Fibroblast of lung (primary cell): ENCODE results near the gene WHAMM. TPM values are rescaled to one million over a fixed set of nuclear protein-coding genes. Genes with fewer than 3 reads are reported as not detected.

Experiments used
- DNase-seq, 2 donors: peaks; one replicate each; pipeline versions ENCODE4 v3.0.0 to v3.0.0-alpha.2; 2010; ENCODE audit warnings: low read depth in 2 of 2
- H2AFZ ChIP-seq: 2 replicates; pipeline ENCODE4 v1.5.1; 2012; ENCODE audit warnings: low read length, control low read depth, inconsistent platforms
- H3K27ac ChIP-seq: 2 replicates; pipeline ENCODE4 v1.5.1; 2011; ENCODE audit warnings: low read length, control low read depth; ENCODE audit not compliant: insufficient read depth
- H3K27me3 ChIP-seq: 2 replicates; pipeline ENCODE4 v1.5.1; 2011; ENCODE audit warnings: mild to moderate bottlenecking, low read length; ENCODE audit not compliant: control insufficient read depth, insufficient read depth
- H3K36me3 ChIP-seq: 2 replicates; pipeline ENCODE4 v1.5.1; 2011; ENCODE audit warnings: low read length; ENCODE audit not compliant: control insufficient read depth, insufficient read depth
- H3K4me1 ChIP-seq: 2 replicates; pipeline ENCODE4 v1.5.1; 2011; ENCODE audit warnings: low read length; ENCODE audit not compliant: control insufficient read depth, insufficient read depth; ENCODE audit errors: extremely low read depth
- H3K4me2 ChIP-seq: 2 replicates; pipeline ENCODE4 v1.5.1; 2011; ENCODE audit warnings: low read length, control low read depth; ENCODE audit not compliant: insufficient read depth; ENCODE audit errors: extremely low read depth
- H3K4me3 ChIP-seq, 4 experiments: fragments of 200-600 bp in 1 of 4; sonication (generic) in 1 of 4; replicated peaks in 1 of 4; 2 replicates each; pipeline ENCODE4 v1.5.1; 2011 to 2016; ENCODE audit warnings: low read length in 4 of 4, low read depth in 3 of 4, mild to moderate bottlenecking in 3 of 4, control low read depth in 2 of 4, inconsistent platforms in 1 of 4, mixed read lengths in 1 of 4; ENCODE audit not compliant: insufficient read depth in 1 of 4; ENCODE audit errors: control extremely low read depth in 1 of 4
- H3K79me2 ChIP-seq: 2 replicates; pipeline ENCODE4 v1.5.1; 2012; ENCODE audit warnings: mild to moderate bottlenecking, low read length, inconsistent platforms; ENCODE audit not compliant: control insufficient read depth, insufficient read depth
- H3K9ac ChIP-seq: 2 replicates; pipeline ENCODE4 v1.5.1; 2011; ENCODE audit warnings: mild to moderate bottlenecking, low read length, control low read depth; ENCODE audit not compliant: insufficient read depth
- H3K9me3 ChIP-seq: 2 replicates; pipeline ENCODE4 v1.5.1; 2012; ENCODE audit warnings: low read depth, low read length; ENCODE audit not compliant: control insufficient read depth, insufficient read depth
- H4K20me1 ChIP-seq: 2 replicates; pipeline ENCODE4 v1.5.1; 2011; ENCODE audit warnings: low read length; ENCODE audit not compliant: control insufficient read depth, insufficient read depth; ENCODE audit errors: extremely low read depth
- CTCF ChIP-seq, 2 donors: IDR thresholded peaks in 1 of 2; conservative IDR thresholded peaks in 1 of 2; 1 replicate in 1 of 2; 2 replicates in 1 of 2; pipeline ENCODE4 v1.5.1; 2011 to 2012; ENCODE audit warnings: low read length in 2 of 2, control low read depth in 1 of 2, inconsistent platforms in 1 of 2, low read depth in 1 of 2, mild to moderate bottlenecking in 1 of 2
- EZH2 ChIP-seq: IDR thresholded peaks from 2 replicates; pipeline ENCODE4 v1.5.1; 2012; ENCODE audit warnings: low read length, control low read depth, mild to moderate bottlenecking; ENCODE audit errors: missing control alignments
- polyA plus RNA-seq, 2 donors: library from polyadenylated mRNA; depleted of rRNA in 1 of 2; stranded (reverse) in 1 of 2; unstranded in 1 of 2; fragments of >200 nt; gene quantifications; 2 replicates each; pipeline ENCODE4 v1.2.1, GENCODE V29; 2011 to 2012; ENCODE audit warnings: missing spikeins in 1 of 2
- total RNA-seq: library from RNA; depleted of rRNA; stranded (reverse); fragments of >200 nt; gene quantifications from 2 replicates; pipeline ENCODE4 v1.2.1, GENCODE V29; 2014

Gene WHAMM
- total and polyA plus RNA-seq, 2 donors (not counting 1 experiment from before 2014, with no cell fraction given) = 5.3 to 5.6 TPM

- H4K20me1 ChIP-seq = no peaks in the 10 kb centered on the region
- H3K4me1 ChIP-seq = no peaks in the 10 kb centered on the region
- H3K27me3 ChIP-seq = no peaks in the 10 kb centered on the region
- no peaks in the 10 kb centered on the region for H3K36me3 ChIP-seq
- no peak overlapping the region for H2AFZ ChIP-seq
- H3K4me3 ChIP-seq = no peak overlapping the region
- no peak overlapping the region for H3K9ac ChIP-seq
- no peak overlapping the region for H3K4me2 ChIP-seq
- DNase-seq = no peak
- TF ChIP-seq CTCF (conservative IDR thresholded peaks at IDR 0.05 in 1 of 2, IDR thresholded peaks at IDR 0.05 in 1 of 2; ENCODE audit: low read depth in 1 of 2, low read length in 2 of 2) (no peak), EZH2 (no peak)
- no peaks in the 10 kb centered on the region for H3K9me3 ChIP-seq
- H3K79me2 ChIP-seq = no peaks in the 10 kb centered on the region
- H3K27ac ChIP-seq = no peak overlapping the region
Observed at GRCh38 chr15:82880704-82881103, 71.3 kb downstream of the WHAMM start.

DNA sequence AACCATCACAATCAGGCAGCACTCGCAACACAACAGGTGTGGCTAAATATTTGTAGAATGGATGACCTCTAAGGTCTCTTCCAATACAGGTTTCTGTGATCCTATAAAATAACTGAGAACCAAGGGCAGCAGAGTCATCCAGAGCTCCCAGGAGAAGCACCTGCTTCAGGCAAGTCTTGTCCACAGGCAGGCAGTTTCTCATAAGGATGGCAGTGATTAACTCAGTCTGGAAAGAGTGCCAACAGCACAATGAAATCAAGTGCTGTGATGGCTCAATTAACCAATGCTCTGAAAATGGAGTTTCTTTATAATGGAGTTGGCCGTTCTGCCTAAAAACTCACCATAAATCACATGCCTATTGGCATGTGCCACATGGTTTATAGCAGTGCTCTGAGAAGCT is 72.3 kb downstream of the WHAMM start:
- no peak for TF ChIP-seq EZH2
- TF ChIP-seq CTCF (conservative IDR thresholded peaks at IDR 0.05 in 1 of 2, IDR thresholded peaks at IDR 0.05 in 1 of 2; ENCODE audit: low read depth in 1 of 2, low read length in 2 of 2) = no peak
- Histone ChIP-seq H3K27ac (no peak overlapping the region), H3K9ac (no peak overlapping the region), H4K20me1 (no peaks in the 10 kb centered on the region), H2AFZ (no peak overlapping the region), H3K27me3 (no peaks in the 10 kb centered on the region), H3K9me3 (no peaks in the 10 kb centered on the region), H3K4me2 (no peak overlapping the region), H3K4me1 (no peaks in the 10 kb centered on the region), H3K4me3 (no peak overlapping the region), H3K36me3 (no peaks in the 10 kb centered on the region), H3K79me2 (no peaks in the 10 kb centered on the region)
- DNase-seq = no peak

GRCh38 chr15:82882273-82882928 is 73.0 kb downstream of the WHAMM start:
- H2AFZ ChIP-seq = no peak overlapping the region
- no peaks in the 10 kb centered on the region for H3K36me3 ChIP-seq
- H3K27me3 ChIP-seq = no peaks in the 10 kb centered on the region
- DNase-seq = no peak
- TF ChIP-seq CTCF (conservative IDR thresholded peaks at IDR 0.05 in 1 of 2, IDR thresholded peaks at IDR 0.05 in 1 of 2; ENCODE audit: low read depth in 1 of 2, low read length in 2 of 2) = no peak
- TF ChIP-seq EZH2 = no peak
- no peaks in the 10 kb centered on the region for H3K4me1 ChIP-seq
- no peaks in the 10 kb centered on the region for H3K79me2 ChIP-seq
- H4K20me1 ChIP-seq = no peaks in the 10 kb centered on the region
- no peak overlapping the region for H3K4me3 ChIP-seq
- no peak overlapping the region for H3K4me2 ChIP-seq
- no peaks in the 10 kb centered on the region for H3K9me3 ChIP-seq
- no peak overlapping the region for H3K9ac ChIP-seq
- no peak overlapping the region for H3K27ac ChIP-seq

Other genes starting within 250 kb of the WHAMM start
- 24.9 and 62.3 TPM in 2 replicates for gene CPEB1, start 162.3 kb upstream of the WHAMM start, total RNA-seq
- gene CPEB1, start 162.3 kb upstream of the WHAMM start, polyA plus RNA-seq = 8.4 and 16.1 TPM in 2 replicates
- 0.17 and 0.51 TPM in 2 replicates for gene AP3B2, start 99.8 kb upstream of the WHAMM start, total RNA-seq
- 0.09 TPM in 2 replicates for gene AP3B2, start 99.8 kb upstream of the WHAMM start, polyA plus RNA-seq
- gene FSD2, start 3.6 kb upstream of the WHAMM start, total RNA-seq = not detected in 2 replicates
- gene FSD2, start 3.6 kb upstream of the WHAMM start, polyA plus RNA-seq = not detected in 2 replicates
- gene HOMER2, start 143.1 kb downstream of the WHAMM start, total RNA-seq = 6.9 and 9.9 TPM in 2 replicates
- 1.1 and 2.9 TPM in 2 replicates for gene HOMER2, start 143.1 kb downstream of the WHAMM start, polyA plus RNA-seq
- gene RAMAC, start 176.6 kb downstream of the WHAMM start, total RNA-seq = 26.6 and 32.4 TPM in 2 replicates
- 34.3 and 40.4 TPM in 2 replicates for gene RAMAC, start 176.6 kb downstream of the WHAMM start, polyA plus RNA-seq
- 8.0 and 12.6 TPM in 2 replicates for gene C15orf40, start 202.0 kb downstream of the WHAMM start, total RNA-seq
- 20.7 and 20.8 TPM in 2 replicates for gene C15orf40, start 202.0 kb downstream of the WHAMM start, polyA plus RNA-seq